Thyroid gland (tissue), 4 donors: Measurements from ENCODE around the gene DSG3. TPM values are rescaled to one million over a fixed set of nuclear protein-coding genes. Genes with fewer than 3 reads are reported as not detected.

ENCODE experiments used
- DNase-seq, 2 donors: peaks; one replicate each; pipeline ENCODE4 v3.0.0-alpha.2; 2019
- H3K27ac ChIP-seq, 3 donors: fragments of 200-600 bp; sonication (generic); 1 replicate in 2 of 3; 2 replicates in 1 of 3; pipeline ENCODE4 v1.5.1; 2016 to 2019; ENCODE audit warnings: mild to moderate bottlenecking in 1 of 3, moderate library complexity in 1 of 3
- H3K27me3 ChIP-seq: fragments of 200-600 bp; sonication (generic); one replicate; pipeline ENCODE4 v1.5.1; 2019
- H3K36me3 ChIP-seq, 2 donors: fragments of 200-600 bp; sonication (generic); one replicate each; pipeline ENCODE4 v1.5.1; 2016 to 2019
- H3K4me1 ChIP-seq, 2 donors: fragments of 200-600 bp; sonication (generic); one replicate each; pipeline ENCODE4 v1.5.1; 2017 to 2019
- H3K4me3 ChIP-seq, 3 donors: fragments of 200-600 bp; sonication (generic); replicated peaks in 1 of 3; 1 replicate in 2 of 3; 2 replicates in 1 of 3; pipeline ENCODE4 v1.5.1; 2016; ENCODE audit warnings: mild to moderate bottlenecking in 1 of 3
- H3K9me3 ChIP-seq: fragments of 200-600 bp; sonication (generic); one replicate; pipeline ENCODE4 v1.5.1; 2017
- POLR2A ChIP-seq, 2 donors: fragments of 450-650 bp; IDR thresholded peaks; one replicate each; pipeline ENCODE4 v1.6.1; 2017; ENCODE audit warnings: antibody characterized with exemption in 2 of 2, mild to moderate bottlenecking in 2 of 2, moderate library complexity in 1 of 2
- WGBS, 2 donors: methylation state at CpG; one replicate each; pipeline ENCODE4 v1.1.5; 2017; 5-methylcytosine and 5-hydroxymethylcytosine counted together
- intact Hi-C: fragments of 100-400 bp; cut with DNase I; formaldehyde crosslinking; loops from one replicate; pipeline ENCODE4 v1.15.1; 2023
- total RNA-seq, 4 donors: library from RNA; depleted of rRNA; stranded (reverse); fragments of >200 nt; gene quantifications; one replicate each; pipeline ENCODE4 v1.2.3, GENCODE V29; 2016
- TF ChIP-seq, protein P1 (sequence below), 6 experiments: fragments of 200-600 bp in 3 of 6; fragments of 450-650 bp in 3 of 6; sonication (generic) in 3 of 6; IDR thresholded peaks; one replicate each; pipeline ENCODE4 v1.5.1; 2016 to 2019; ENCODE audit warnings: antibody characterized with exemption in 6 of 6, mild to moderate bottlenecking in 2 of 6, inconsistent platforms in 1 of 6, moderate library complexity in 1 of 6

DSG3 gene
- total RNA-seq, 4 donors from 2014 or later = 0.10 TPM; not detected in 3

DNA sequence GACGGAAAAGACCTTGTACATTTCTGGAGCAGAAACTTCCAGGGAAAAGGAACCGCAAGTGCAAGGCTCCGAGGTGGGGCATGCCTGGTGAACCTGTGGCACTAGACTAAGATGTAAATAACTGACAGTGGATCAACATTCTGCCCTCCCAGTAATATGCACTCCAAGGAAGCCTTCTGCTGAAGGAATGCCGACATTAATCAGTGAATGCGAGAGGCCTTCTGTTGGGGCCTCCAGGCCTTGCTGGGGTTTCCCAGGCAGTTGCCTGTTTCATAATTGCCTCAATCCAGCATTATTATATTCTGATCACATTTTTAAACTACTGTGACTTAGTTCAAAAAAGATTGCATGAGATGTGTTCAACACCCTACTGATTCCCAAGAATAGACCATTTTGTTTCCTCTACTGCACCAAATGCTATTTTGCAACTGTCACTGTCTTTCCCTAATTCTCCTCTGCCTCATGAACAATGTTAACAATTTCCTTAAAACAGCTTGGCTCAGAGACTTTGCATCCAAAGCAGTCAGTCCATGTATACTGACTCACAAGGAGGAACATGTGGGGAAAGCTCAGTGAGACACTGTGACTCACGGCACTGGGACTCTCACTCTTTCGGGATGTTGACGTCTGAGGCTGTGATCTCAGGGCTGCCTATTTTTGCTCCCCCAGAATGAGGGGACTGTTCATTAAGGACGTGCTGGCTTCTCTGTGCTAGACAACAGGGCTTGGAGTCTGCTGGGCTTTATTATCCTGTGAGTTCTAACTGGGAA, 39.9 kb downstream of the DSG3 start:
- H3K4me3 ChIP-seq = no peak overlapping the region
- intact Hi-C loops = no loop called here
- TF ChIP-seq, protein P1, sequence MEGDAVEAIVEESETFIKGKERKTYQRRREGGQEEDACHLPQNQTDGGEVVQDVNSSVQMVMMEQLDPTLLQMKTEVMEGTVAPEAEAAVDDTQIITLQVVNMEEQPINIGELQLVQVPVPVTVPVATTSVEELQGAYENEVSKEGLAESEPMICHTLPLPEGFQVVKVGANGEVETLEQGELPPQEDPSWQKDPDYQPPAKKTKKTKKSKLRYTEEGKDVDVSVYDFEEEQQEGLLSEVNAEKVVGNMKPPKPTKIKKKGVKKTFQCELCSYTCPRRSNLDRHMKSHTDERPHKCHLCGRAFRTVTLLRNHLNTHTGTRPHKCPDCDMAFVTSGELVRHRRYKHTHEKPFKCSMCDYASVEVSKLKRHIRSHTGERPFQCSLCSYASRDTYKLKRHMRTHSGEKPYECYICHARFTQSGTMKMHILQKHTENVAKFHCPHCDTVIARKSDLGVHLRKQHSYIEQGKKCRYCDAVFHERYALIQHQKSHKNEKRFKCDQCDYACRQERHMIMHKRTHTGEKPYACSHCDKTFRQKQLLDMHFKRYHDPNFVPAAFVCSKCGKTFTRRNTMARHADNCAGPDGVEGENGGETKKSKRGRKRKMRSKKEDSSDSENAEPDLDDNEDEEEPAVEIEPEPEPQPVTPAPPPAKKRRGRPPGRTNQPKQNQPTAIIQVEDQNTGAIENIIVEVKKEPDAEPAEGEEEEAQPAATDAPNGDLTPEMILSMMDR (IDR thresholded peaks at IDR 0.05) = no peak
- TF ChIP-seq POLR2A (IDR thresholded peaks at IDR 0.05) = no peak
- no peaks in the 10 kb centered on the region for H3K36me3 ChIP-seq
- no peaks in the 10 kb centered on the region for H3K4me1 ChIP-seq
- H3K9me3 ChIP-seq = no peaks in the 10 kb centered on the region
- no peak for DNase-seq
- H3K27ac ChIP-seq = no peak overlapping the region
- no peaks in the 10 kb centered on the region for H3K27me3 ChIP-seq
- WGBS, 2 donors = 88 to 89% methylated on average over 9 of the region's 9 CpGs

DNA sequence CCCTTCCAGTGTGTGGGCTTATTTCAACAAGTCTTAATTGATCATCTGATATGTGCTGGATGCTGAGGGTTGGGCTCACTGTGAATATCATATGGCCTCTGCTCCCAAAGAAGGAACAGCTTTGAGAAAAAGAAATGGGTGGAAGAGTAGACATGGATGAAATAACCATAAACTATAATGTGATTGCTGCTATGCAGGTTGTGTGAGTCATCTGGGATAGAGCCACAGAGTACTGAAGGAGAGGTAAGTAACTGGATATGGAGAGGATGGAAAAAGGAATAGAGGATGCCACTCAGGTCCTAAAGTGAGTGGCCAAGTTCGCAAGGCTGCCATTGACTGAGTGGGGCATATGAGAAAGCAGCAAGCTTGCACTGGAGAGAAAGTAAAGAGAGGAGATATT, 41.8 kb downstream of the DSG3 start:
- no peak for TF ChIP-seq POLR2A (IDR thresholded peaks at IDR 0.05)
- TF ChIP-seq, protein P1 (IDR thresholded peaks at IDR 0.05) = no peak
- intact Hi-C loops = no loop called here
- Histone ChIP-seq H3K36me3 (no peaks in the 10 kb centered on the region), H3K27ac (no peak overlapping the region), H3K9me3 (no peaks in the 10 kb centered on the region), H3K27me3 (no peaks in the 10 kb centered on the region), H3K4me1 (no peaks in the 10 kb centered on the region), H3K4me3 (no peak overlapping the region)
- 100% methylated on average over 1 of the region's 1 CpG for WGBS, 2 donors
- no peak for DNase-seq

DNA sequence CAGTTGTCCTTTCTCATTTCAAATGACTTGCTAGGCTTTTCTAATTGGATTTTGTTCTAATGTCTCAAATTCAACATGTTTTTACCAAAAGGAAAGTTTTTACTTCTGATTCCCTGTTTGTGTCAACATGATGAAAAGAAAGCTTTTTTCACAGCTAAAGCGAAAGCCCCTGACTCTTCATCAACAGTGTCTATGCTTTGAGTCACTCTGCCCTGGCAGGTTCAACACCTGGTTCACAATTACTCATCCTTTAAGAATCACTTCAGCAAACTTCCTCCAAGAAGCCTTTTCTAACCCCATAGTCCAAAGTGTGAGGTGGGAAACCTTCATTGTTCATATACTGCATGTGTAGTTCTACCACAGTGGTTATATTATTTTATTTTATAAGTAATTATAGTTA, 42.8 kb downstream of the DSG3 start:
- no peak overlapping the region for H3K4me3 ChIP-seq
- H3K36me3 ChIP-seq = no peaks in the 10 kb centered on the region
- H3K27ac ChIP-seq = no peak overlapping the region
- H3K9me3 ChIP-seq = no peaks in the 10 kb centered on the region
- no peaks in the 10 kb centered on the region for H3K27me3 ChIP-seq
- 81 to 83% methylated on average over 1 of the region's 1 CpG for WGBS, 2 donors
- intact Hi-C loops = no loop called here
- no peaks in the 10 kb centered on the region for H3K4me1 ChIP-seq
- no peak for DNase-seq
- no peak for TF ChIP-seq POLR2A (IDR thresholded peaks at IDR 0.05)
- TF ChIP-seq, protein P1 (IDR thresholded peaks at IDR 0.05) = no peak

DNA sequence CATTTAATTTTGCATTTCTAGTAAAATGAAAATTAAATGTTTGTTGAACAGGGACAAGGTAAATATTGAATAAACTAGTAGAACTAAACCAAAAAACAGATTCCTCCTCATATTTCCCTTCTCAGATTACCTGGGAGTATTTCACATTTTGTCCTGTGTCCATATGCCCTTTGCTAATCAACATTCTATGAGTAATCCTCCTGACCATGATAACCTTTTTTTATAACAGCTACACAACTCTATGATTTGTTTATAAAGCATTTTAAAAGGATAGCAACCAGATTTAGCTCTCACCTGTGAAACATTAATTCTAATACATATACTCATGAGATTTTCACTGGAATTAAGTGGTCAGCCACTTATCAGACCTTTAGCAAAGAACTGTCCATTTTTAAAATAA, 43.3 kb downstream of the DSG3 start:
- intact Hi-C loops = no loop called here
- Histone ChIP-seq H3K4me3 (no peak overlapping the region), H3K36me3 (no peaks in the 10 kb centered on the region), H3K4me1 (no peaks in the 10 kb centered on the region), H3K9me3 (no peaks in the 10 kb centered on the region), H3K27me3 (no peaks in the 10 kb centered on the region), H3K27ac (no peak overlapping the region)
- no peak for DNase-seq
- TF ChIP-seq, protein P1 (IDR thresholded peaks at IDR 0.05) = no peak
- TF ChIP-seq POLR2A (IDR thresholded peaks at IDR 0.05) = no peak

DNA sequence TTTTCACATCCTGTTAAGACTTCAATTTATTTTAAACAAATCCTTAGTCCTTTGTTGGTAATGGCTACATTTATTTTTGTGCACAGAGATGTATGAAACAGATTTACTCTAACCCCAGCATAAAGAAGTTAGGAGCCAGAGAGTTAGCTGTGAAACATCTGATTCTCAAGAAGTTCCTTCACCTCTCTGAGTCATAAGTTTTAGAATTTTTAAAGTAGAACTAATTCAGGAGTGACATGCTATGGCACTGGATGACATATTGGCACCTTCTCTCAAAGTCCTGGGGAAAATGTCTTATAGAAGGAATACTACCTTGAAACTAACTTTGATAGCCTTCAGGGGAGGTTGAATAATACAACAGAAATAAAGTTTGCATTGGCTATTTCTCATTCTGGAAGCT, 44.0 kb downstream of the DSG3 start:
- H3K27ac ChIP-seq = no peak overlapping the region
- no peak overlapping the region for H3K4me3 ChIP-seq
- no peaks in the 10 kb centered on the region for H3K36me3 ChIP-seq
- H3K27me3 ChIP-seq = no peaks in the 10 kb centered on the region
- TF ChIP-seq, protein P1 (IDR thresholded peaks at IDR 0.05) = no peak
- no peak for TF ChIP-seq POLR2A (IDR thresholded peaks at IDR 0.05)
- DNase-seq = no peak
- intact Hi-C loops = no loop called here
- H3K9me3 ChIP-seq = no peaks in the 10 kb centered on the region
- H3K4me1 ChIP-seq = no peaks in the 10 kb centered on the region
